K562 (cell line): ENCODE measurements around the gene EEF2. TPM values are rescaled to one million over a fixed set of nuclear protein-coding genes. Genes with fewer than 3 reads are reported as not detected.
A peak's percentile ranks its signal among the peaks of the same experiment; 100 is the strongest.
"Not testable (repeated sequence)": the region's sequence is repeated elsewhere in the genome, so short reads cannot be mapped to it uniquely, and the experiment has no call there.

Source experiments
- ATAC-seq: fragments of 200-7000 bp; cut with Tn5 transposase; 3 replicates; pipeline ENCODE4 v1.9.1; 2020; ENCODE audit warnings: moderate library complexity
- BruUV-seq: library from RNA; stranded (reverse); fragments of 400-500 nt; replicated peaks from 2 replicates; lab custom pipeline; 2021; lab: Mats Ljungman, UMichigan
- CTCF ChIA-PET: fragments of 300-600 bp; formaldehyde crosslinking; extraction: SDS; loops from one replicate; lab custom pipeline; 2021; ENCODE audit warnings: low intra/inter-chr PET ratio; lab: Yijun Ruan, JAX
- POLR2A ChIA-PET: fragments of 300-600, 350-650 bp; sonication (Branson Sonifier 250); formaldehyde crosslinking; extraction: SDS; loops from one replicate; lab custom pipeline; 2021; ENCODE audit warnings: antibody characterized with exemption, inconsistent platforms; lab: Yijun Ruan, JAX
- DNase-seq, 4 experiments: peaks; one replicate each; pipeline versions ENCODE4 v3.0.0 to v3.0.0-alpha.2; 2011 to 2018; ENCODE audit warnings: low spot score in 3 of 4, mixed read lengths in 3 of 4; ENCODE audit errors: extremely low read depth in 1 of 4
- FAIRE-seq: peaks from 2 replicates; lab custom pipeline; 2011; peaks lifted over from hg19 to GRCh38; lab: Jason Lieb, UNC
- H2AFZ ChIP-seq: 2 replicates; pipeline ENCODE4 v1.6.0; 2011; ENCODE audit warnings: low read depth, low read length, control low read depth, inconsistent platforms
- H3K27ac ChIP-seq: fragments of 200-600 bp; 3 replicates; pipeline ENCODE4 v1.8.0; 2011; ENCODE audit warnings: low read depth, mild to moderate bottlenecking, control low read depth, inconsistent platforms, low read length, moderate library complexity, mixed read lengths; ENCODE audit errors: extremely low read depth
- H3K27me3 ChIP-seq, 2 experiments: fragments of 300-600 bp in 1 of 2; 2 replicates in 1 of 2; 3 replicates in 1 of 2; pipeline versions ENCODE4 v1.6.0 to v1.8.0; 2011; ENCODE audit warnings: inconsistent platforms in 2 of 2, low read length in 2 of 2, mild to moderate bottlenecking in 1 of 2, mixed read lengths in 1 of 2, moderate library complexity in 1 of 2; ENCODE audit not compliant: control insufficient read depth in 2 of 2, insufficient read depth in 2 of 2
- H3K36me3 ChIP-seq: fragments of 300-600 bp; 3 replicates; pipeline ENCODE4 v1.8.0; 2011; ENCODE audit warnings: mild to moderate bottlenecking, low read length, inconsistent platforms; ENCODE audit not compliant: control insufficient read depth, insufficient read depth
- H3K4me1 ChIP-seq, 2 experiments: fragments of 200-600 bp in 1 of 2; replicated peaks in 1 of 2; 2 replicates in 1 of 2; 3 replicates in 1 of 2; pipeline versions ENCODE4 v1.5.1 to v1.8.0; 2011; ENCODE audit warnings: inconsistent platforms in 2 of 2, low read length in 2 of 2, mild to moderate bottlenecking in 1 of 2, mixed read lengths in 1 of 2, moderate library complexity in 1 of 2; ENCODE audit not compliant: control insufficient read depth in 2 of 2, insufficient read depth in 2 of 2
- H3K4me2 ChIP-seq: 2 replicates; pipeline ENCODE4 v1.6.1; 2011; ENCODE audit warnings: low read length, control low read depth, inconsistent platforms, mixed read lengths; ENCODE audit not compliant: insufficient read depth
- H3K4me3 ChIP-seq: fragments of 200-600 bp; sonication (generic), shearing (Covaris generic); 2 replicates; pipeline ENCODE4 v1.5.1; 2016; ENCODE audit warnings: control low read depth, inconsistent platforms
- H3K79me2 ChIP-seq: fragments of 200-600 bp; 3 replicates; pipeline ENCODE4 v1.8.0; 2011; ENCODE audit warnings: low read length, inconsistent platforms; ENCODE audit not compliant: control insufficient read depth, insufficient read depth
- H3K9ac ChIP-seq, 2 experiments: 2 replicates each; pipeline versions ENCODE4 v1.6.0 to v1.6.1; 2011; ENCODE audit warnings: low read depth in 2 of 2, low read length in 2 of 2, control low read depth in 1 of 2, inconsistent platforms in 1 of 2, mild to moderate bottlenecking in 1 of 2, mixed read lengths in 1 of 2; ENCODE audit not compliant: insufficient read depth in 1 of 2
- H3K9me1 ChIP-seq: one replicate; pipeline ENCODE4 v1.6.0; 2011; ENCODE audit warnings: inconsistent platforms, mild to moderate bottlenecking, low read length, moderate library complexity; ENCODE audit not compliant: control insufficient read depth, insufficient read depth
- H3K9me3 ChIP-seq: replicated peaks from 2 replicates; pipeline ENCODE4 v1.5.1; 2011; ENCODE audit warnings: low read depth, low read length, inconsistent platforms; ENCODE audit not compliant: control insufficient read depth, insufficient read depth
- H4K20me1 ChIP-seq: replicated peaks from 2 replicates; pipeline ENCODE4 v1.6.1; 2011; ENCODE audit warnings: low read length, inconsistent platforms, mixed read lengths; ENCODE audit not compliant: control insufficient read depth, insufficient read depth
- ARNT ChIP-seq, 2 experiments: fragments of 450-650 bp; IDR thresholded peaks; 2 replicates each; pipeline ENCODE4 v1.6.1; 2016; ENCODE audit warnings: mild to moderate bottlenecking in 1 of 2
- BCOR ChIP-seq: fragments of 450-650 bp; IDR thresholded peaks from 2 replicates; pipeline ENCODE4 v1.6.1; 2016
- C11orf30 ChIP-seq: fragments of 450-650 bp; IDR thresholded peaks from 2 replicates; pipeline ENCODE4 v1.6.1; 2016; ENCODE audit warnings: low read depth, mild to moderate bottlenecking
- CEBPG ChIP-seq, 3 experiments: fragments of 200-800 bp in 1 of 3; sonication (Bioruptor generic) in 1 of 3; sonication (generic) in 1 of 3; formaldehyde crosslinking in 1 of 3; IDR thresholded peaks in 2 of 3; conservative IDR thresholded peaks in 1 of 3; 2 replicates each; pipeline versions ENCODE4 v1.6.1 to v1.8.0; 2016 to 2022; ENCODE audit warnings: missing compliant biosample characterization in 2 of 3, missing genetic modification characterization in 2 of 3, mild to moderate bottlenecking in 1 of 3, missing genetic modification reagents in 1 of 3
- EP400 ChIP-seq: fragments of 450-650 bp; IDR thresholded peaks from 2 replicates; pipeline ENCODE4 v1.6.1; 2017; ENCODE audit warnings: antibody characterized with exemption, mild to moderate bottlenecking, moderate library complexity
- FOSL1 ChIP-seq: fragments of 200-800 bp; sonication (Bioruptor generic); conservative IDR thresholded peaks from 2 replicates; pipeline ENCODE4 v1.6.1; 2016; ENCODE audit warnings: missing genetic modification characterization, missing compliant biosample characterization
- GATAD2B ChIP-seq: fragments of 450-650 bp; IDR thresholded peaks from 2 replicates; pipeline ENCODE4 v1.6.1; 2017; ENCODE audit warnings: mild to moderate bottlenecking, borderline replicate concordance
- HDAC1 ChIP-seq, 2 experiments: fragments of 450-650 bp; IDR thresholded peaks; 2 replicates each; pipeline ENCODE4 v1.6.1; 2016 to 2017; ENCODE audit warnings: inconsistent platforms in 1 of 2, mild to moderate bottlenecking in 1 of 2, moderate library complexity in 1 of 2
- KDM1A ChIP-seq, 2 experiments: fragments of 450-650 bp; IDR thresholded peaks; 2 replicates each; pipeline ENCODE4 v1.6.1; 2016; ENCODE audit warnings: mild to moderate bottlenecking in 2 of 2
- NFE2L1 ChIP-seq: fragments of 450-650 bp; IDR thresholded peaks from 2 replicates; pipeline ENCODE4 v1.6.1; 2016; ENCODE audit warnings: missing genetic modification characterization, low read depth, mild to moderate bottlenecking, missing compliant biosample characterization, moderate library complexity, borderline replicate concordance
- NFIC ChIP-seq: fragments of 450-650 bp; IDR thresholded peaks from 2 replicates; pipeline ENCODE4 v1.6.1; 2017; ENCODE audit warnings: mild to moderate bottlenecking, inconsistent platforms
- RBM25 ChIP-seq: fragments of 200-400 bp; formaldehyde crosslinking; IDR thresholded peaks from 2 replicates; pipeline ENCODE4 v1.6.1; 2018; ENCODE audit warnings: low read length, low read depth, moderate library complexity; ENCODE audit not compliant: severe bottlenecking
- SMARCE1 ChIP-seq: fragments of 450-650 bp; IDR thresholded peaks from 2 replicates; pipeline ENCODE4 v1.7.1; 2016; ENCODE audit warnings: mild to moderate bottlenecking
- TAL1 ChIP-seq: fragments of 450-650 bp; IDR thresholded peaks from 2 replicates; pipeline ENCODE4 v1.6.1; 2016; ENCODE audit warnings: mild to moderate bottlenecking
- TCF3 ChIP-seq: sonication (generic); formaldehyde crosslinking; IDR thresholded peaks from 2 replicates; pipeline ENCODE4 v1.4.0; 2020; ENCODE audit warnings: mild to moderate bottlenecking, missing genetic modification reagents
- VEZF1 ChIP-seq: fragments of 200-800 bp; sonication (Bioruptor generic); IDR thresholded peaks from 2 replicates; pipeline ENCODE4 v1.6.1; 2017; ENCODE audit warnings: missing genetic modification characterization, missing compliant biosample characterization
- WGBS: fragments of 100-300 bp; shearing (Covaris generic); methylation state at CpG from one replicate; pipeline ENCODE4 v1.1.6; 2016; ENCODE audit warnings: low coverage, mixed read lengths; ENCODE audit not compliant: insufficient coverage; ENCODE audit errors: missing lambda C conversion rate; 5-methylcytosine and 5-hydroxymethylcytosine counted together
- in situ Hi-C: fragments of 300-500 bp; cut with MboI; formaldehyde crosslinking; loops from 4 replicates; pipeline ENCODE4 v1.15.0; 2018; ENCODE audit warnings: inconsistent platforms, mixed read lengths
- intact Hi-C: fragments of 100-400 bp; cut with micrococcal nuclease; formaldehyde crosslinking; loops from 2 replicates; pipeline ENCODE4 v1.14.2; 2022
- polyA plus RNA-seq, 8 experiments: library from polyadenylated mRNA; depleted of rRNA in 4 of 8; stranded (reverse) in 5 of 8; unstranded in 3 of 8; fragments of >200 nt; fragmentation: Nextera tagmentation in 2 of 8; fragmentation: Illumina TruSeq in 1 of 8; extraction: Ambion mirVana in 2 of 8; extraction: Trizol in 1 of 8; gene quantifications; 2 replicates each; pipeline versions ENCODE4 v1.2.1 to v1.2.3, GENCODE V29; 2011 to 2014; ENCODE audit warnings: inconsistent platforms in 1 of 8, missing spikeins in 1 of 8
- total RNA-seq, 7 experiments: library from RNA; depleted of rRNA in 6 of 7; stranded (reverse); fragments of >200 nt in 6 of 7; fragmentation: Illumina TruSeq in 2 of 7; extraction: Trizol in 2 of 7; gene quantifications; 2 replicates each; pipeline versions ENCODE4 v1.2.1 to v1.2.3, GENCODE V29; 2011 to 2021; ENCODE audit warnings: low replicate concordance in 1 of 7
- TF ChIP-seq, protein P1 (sequence below), 2 experiments: fragments of 450-650 bp; conservative IDR thresholded peaks; 2 replicates each; pipeline ENCODE4 v1.6.1; 2017; ENCODE audit warnings: mild to moderate bottlenecking in 2 of 2, moderate library complexity in 2 of 2
- TF ChIP-seq, protein P2 (sequence below): fragments of 450-650 bp; IDR thresholded peaks from 2 replicates; pipeline ENCODE4 v1.6.1; 2016; ENCODE audit warnings: antibody characterized with exemption

EEF2 gene
- total and polyA plus RNA-seq, 9 of the 15 experiments (the other 6 are each of a cell fraction or from before 2014, with no cell fraction given), result 372 to 3,003 (median 1,453) TPM

- intact Hi-C loops, result loop anchor here (5.0 kb wide), 1 partner anchor 62 kb away; the partner anchor contains the start of gene ZBTB7A
- FAIRE-seq (peak; percentile 81), DNase-seq (peak in 2 of 4 experiments; percentile 38 to 59)
- in situ Hi-C loops; H3K9me3 ChIP-seq; ATAC-seq; H3K9me1 ChIP-seq; H3K4me3 ChIP-seq; CTCF ChIA-PET; H3K36me3 ChIP-seq; BruUV-seq; H3K27me3 ChIP-seq; TF ChIP-seq CEBPG (CRISPR knock-in tag; IDR thresholded peaks at IDR 0.05): not testable (repeated sequence)
- H3K4me2 ChIP-seq, result peak overlapping the region; percentile 71
- peak overlapping the region; percentile 84 for H3K27ac ChIP-seq
- H3K9ac ChIP-seq, result peak overlapping the region; percentile 64 to 84; a peak in 3 of 4 replicates
- H2AFZ ChIP-seq, result peak overlapping the region; percentile 58
- H4K20me1 ChIP-seq, result peaks cover 14% of the 10 kb centered on the region
- WGBS, result 48% methylated on average over 7 of the region's 9 CpGs
- peaks cover 31% of the 10 kb centered on the region for H3K79me2 ChIP-seq
- H3K4me1 ChIP-seq, result peaks cover 22 to 46% of the 10 kb centered on the region in 2 experiments; a peak in 4 of 5 replicates
- POLR2A ChIA-PET, result interaction anchor here (0.5 to 2.7 kb wide), 7 partner anchors 9 to 1583 kb away, joined by 3 to 12 read pairs (median 4); partner anchors contain the start of gene EEF2
- TF ChIP-seq KDM1A (IDR thresholded peaks at IDR 0.05), result peak; percentile 63 to 69
- TF ChIP-seq NFIC, result 0 out of 2 replicates have a peak, but pooled peaks have one; percentile 6
- peak; percentile 79 for TF ChIP-seq SMARCE1
- TF ChIP-seq BCOR, result peak; percentile 56
- 0 out of 2 replicates have a peak, but pooled peaks have one; percentile 4 for TF ChIP-seq NFE2L1
- peak; percentile 27; the same call in 1 of the 2 replicates for TF ChIP-seq FOSL1 (tag)
- peak; percentile 91 for TF ChIP-seq C11orf30
- TF ChIP-seq TAL1, result peak; percentile 30; the same call in 1 of the 2 replicates
- TF ChIP-seq ARNT (IDR thresholded peaks at IDR 0.05), result peak in 1 of 2 experiments; percentile 52; a peak in 1 of 4 replicates
- peak; percentile 55 for TF ChIP-seq EP400
- TF ChIP-seq, protein P1, sequence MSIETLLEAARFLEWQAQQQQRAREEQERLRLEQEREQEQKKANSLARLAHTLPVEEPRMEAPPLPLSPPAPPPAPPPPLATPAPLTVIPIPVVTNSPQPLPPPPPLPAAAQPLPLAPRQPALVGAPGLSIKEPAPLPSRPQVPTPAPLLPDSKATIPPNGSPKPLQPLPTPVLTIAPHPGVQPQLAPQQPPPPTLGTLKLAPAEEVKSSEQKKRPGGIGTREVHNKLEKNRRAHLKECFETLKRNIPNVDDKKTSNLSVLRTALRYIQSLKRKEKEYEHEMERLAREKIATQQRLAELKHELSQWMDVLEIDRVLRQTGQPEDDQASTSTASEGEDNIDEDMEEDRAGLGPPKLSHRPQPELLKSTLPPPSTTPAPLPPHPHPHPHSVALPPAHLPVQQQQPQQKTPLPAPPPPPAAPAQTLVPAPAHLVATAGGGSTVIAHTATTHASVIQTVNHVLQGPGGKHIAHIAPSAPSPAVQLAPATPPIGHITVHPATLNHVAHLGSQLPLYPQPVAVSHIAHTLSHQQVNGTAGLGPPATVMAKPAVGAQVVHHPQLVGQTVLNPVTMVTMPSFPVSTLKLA (conservative IDR thresholded peaks at IDR 0.05), result peak in 1 of 2 experiments; percentile 24; a peak in 1 of 4 replicates
- 0 out of 4 replicates have a peak, but pooled peaks have one; percentile 51 to 58 for TF ChIP-seq HDAC1 (IDR thresholded peaks at IDR 0.05)
- peak; percentile 9 for TF ChIP-seq RBM25
- 0 out of 2 replicates have a peak, but pooled peaks have one; percentile 28 for TF ChIP-seq GATAD2B
- peak in 1 of 2 experiments; percentile 74; a peak in 2 of 4 replicates for TF ChIP-seq CEBPG (tag; conservative IDR thresholded peaks at IDR 0.05 in 1 of 2, IDR thresholded peaks at IDR 0.05 in 1 of 2)
- peak; percentile 34; the same call in 1 of the 2 replicates for TF ChIP-seq VEZF1 (CRISPR knock-in tag)
- TF ChIP-seq, protein P2, sequence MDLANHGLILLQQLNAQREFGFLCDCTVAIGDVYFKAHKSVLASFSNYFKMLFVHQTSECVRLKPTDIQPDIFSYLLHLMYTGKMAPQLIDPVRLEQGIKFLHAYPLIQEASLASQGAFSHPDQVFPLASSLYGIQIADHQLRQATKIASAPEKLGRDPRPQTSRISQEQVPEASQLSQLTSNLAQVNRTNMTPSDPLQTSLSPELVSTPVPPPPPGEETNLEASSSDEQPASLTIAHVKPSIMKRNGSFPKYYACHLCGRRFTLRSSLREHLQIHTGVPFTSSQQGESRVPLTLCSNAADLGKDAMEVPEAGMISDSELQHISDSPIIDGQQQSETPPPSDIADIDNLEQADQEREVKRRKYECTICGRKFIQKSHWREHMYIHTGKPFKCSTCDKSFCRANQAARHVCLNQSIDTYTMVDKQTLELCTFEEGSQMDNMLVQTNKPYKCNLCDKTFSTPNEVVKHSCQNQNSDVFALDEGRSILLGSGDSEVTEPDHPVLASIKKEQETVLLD, result 0 out of 2 replicates have a peak, but pooled peaks have one; percentile 36
- peak; percentile 23 for TF ChIP-seq TCF3
Observed at GRCh38 chr19:4005436-4005835, 20.2 kb upstream of the EEF2 start.
